ENCODE results near the gene MRTFA. TPM values are rescaled to one million over a fixed set of nuclear protein-coding genes. Genes with fewer than 3 reads are reported as not detected.

MRTFA gene
- polyA plus RNA-seq, 2 of the 4 experiments (the other 2 are of a cell fraction): 6.8 to 48.3 TPM

DNA sequence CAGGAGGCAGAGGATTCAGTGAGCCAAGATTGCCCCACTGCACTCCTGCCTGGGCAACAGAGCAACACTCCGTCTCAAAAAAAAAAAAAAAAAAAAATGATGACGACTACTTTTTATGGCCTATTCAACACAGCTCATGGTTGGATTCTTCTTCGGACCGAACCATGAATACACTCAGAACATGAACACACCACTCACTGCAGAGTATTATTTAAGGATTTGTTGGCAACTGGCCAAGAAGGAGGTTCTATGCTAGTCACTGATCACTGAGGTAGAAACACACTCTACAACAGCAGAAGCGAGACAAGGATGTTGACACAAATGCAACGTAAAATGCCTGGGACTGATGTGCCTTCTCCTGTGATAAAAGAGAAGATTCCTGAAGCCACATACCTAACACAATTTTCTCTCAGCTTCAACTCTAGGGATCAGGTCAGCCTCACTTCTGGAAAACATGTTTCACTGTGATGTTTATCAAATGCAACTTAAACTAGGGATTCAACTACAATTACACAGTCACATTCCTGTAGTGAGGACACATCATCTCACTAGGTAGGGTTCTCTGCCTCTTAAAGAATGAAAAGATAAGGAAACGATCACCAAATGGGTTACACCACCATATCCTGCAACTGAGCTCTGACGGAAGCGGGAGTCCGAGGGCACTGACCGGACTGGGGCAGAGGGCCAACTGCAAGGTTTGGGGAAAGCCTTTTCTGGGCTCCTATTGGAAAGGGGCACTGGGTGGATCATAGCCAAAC, 183.6 kb downstream of the MRTFA start:
- WGBS (ENCODE audit: missing lambda C conversion rate): 93% methylated on average over 11 of the region's 11 CpGs
- 0 out of 6 replicates have a peak, but pooled peaks of 1 of the 2 experiments have one; percentile 18 for ATAC-seq
- Histone ChIP-seq H3K4me1 (peaks cover 63% of the 10 kb centered on the region), H3K4me2 (peak overlapping the region; percentile 55; the same call in 2 of the 3 replicates), H3K4me3 (no peak overlapping the region), H3K27ac (no peak overlapping the region; a peak in 1 of 6 replicates), H3K9me3 (no peaks in the 10 kb centered on the region)
- no peak for FAIRE-seq
- no peak for DNase-seq (ENCODE audit: low read depth in 1 of 2, low spot score in 1 of 2)
- ChIA-PET CTCF (interaction anchor here (0.8 to 2.1 kb wide), 6 partner anchors 16 to 193 kb away, joined by 3 to 8 read pairs (median 5); no protein-coding TSS in a partner anchor), POLR2A (no interaction called here)
- TF ChIP-seq, protein P1, sequence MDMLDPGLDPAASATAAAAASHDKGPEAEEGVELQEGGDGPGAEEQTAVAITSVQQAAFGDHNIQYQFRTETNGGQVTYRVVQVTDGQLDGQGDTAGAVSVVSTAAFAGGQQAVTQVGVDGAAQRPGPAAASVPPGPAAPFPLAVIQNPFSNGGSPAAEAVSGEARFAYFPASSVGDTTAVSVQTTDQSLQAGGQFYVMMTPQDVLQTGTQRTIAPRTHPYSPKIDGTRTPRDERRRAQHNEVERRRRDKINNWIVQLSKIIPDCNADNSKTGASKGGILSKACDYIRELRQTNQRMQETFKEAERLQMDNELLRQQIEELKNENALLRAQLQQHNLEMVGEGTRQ (IDR thresholded peaks at IDR 0.05): no peak
- TF ChIP-seq SMC3 (IDR thresholded peaks at IDR 0.05) (no peak), SREBF2 (IDR thresholded peaks at IDR 0.05) (no peak), CEBPB (IDR thresholded peaks at IDR 0.05) (no peak), FOSB (CRISPR knock-in tag; IDR thresholded peaks at IDR 0.05) (no peak), NR3C1 (IDR thresholded peaks at IDR 0.05) (no peak), E2F6 (IDR thresholded peaks at IDR 0.05; ENCODE audit: borderline replicate concordance, low read depth) (no peak), NPAS2 (CRISPR knock-in tag; IDR thresholded peaks at IDR 0.05; ENCODE audit: borderline replicate concordance) (no peak), JUN (IDR thresholded peaks at IDR 0.05) (no peak), TP53 (CRISPR knock-in tag; IDR thresholded peaks at IDR 0.05) (no peak), ZSCAN20 (CRISPR knock-in tag; IDR thresholded peaks at IDR 0.05) (no peak), HOXB5 (CRISPR knock-in tag; IDR thresholded peaks at IDR 0.05) (no peak), KDM5A (IDR thresholded peaks at IDR 0.05) (no peak), HEYL (CRISPR knock-in tag; IDR thresholded peaks at IDR 0.05) (no peak), HOXA7 (CRISPR knock-in tag; IDR thresholded peaks at IDR 0.05) (no peak), EP300 (IDR thresholded peaks at IDR 0.05) (no peak), NFE2L2 (conservative IDR thresholded peaks at IDR 0.05; ENCODE audit: low read length) (no peak)
- TF ChIP-seq, protein P2, sequence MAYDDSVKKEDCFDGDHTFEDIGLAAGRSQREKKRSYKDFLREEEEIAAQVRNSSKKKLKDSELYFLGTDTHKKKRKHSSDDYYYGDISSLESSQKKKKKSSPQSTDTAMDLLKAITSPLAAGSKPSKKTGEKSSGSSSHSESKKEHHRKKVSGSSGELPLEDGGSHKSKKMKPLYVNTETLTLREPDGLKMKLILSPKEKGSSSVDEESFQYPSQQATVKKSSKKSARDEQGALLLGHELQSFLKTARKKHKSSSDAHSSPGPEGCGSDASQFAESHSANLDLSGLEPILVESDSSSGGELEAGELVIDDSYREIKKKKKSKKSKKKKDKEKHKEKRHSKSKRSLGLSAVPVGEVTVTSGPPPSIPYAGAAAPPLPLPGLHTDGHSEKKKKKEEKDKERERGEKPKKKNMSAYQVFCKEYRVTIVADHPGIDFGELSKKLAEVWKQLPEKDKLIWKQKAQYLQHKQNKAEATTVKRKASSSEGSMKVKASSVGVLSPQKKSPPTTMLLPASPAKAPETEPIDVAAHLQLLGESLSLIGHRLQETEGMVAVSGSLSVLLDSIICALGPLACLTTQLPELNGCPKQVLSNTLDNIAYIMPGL (CRISPR knock-in tag; IDR thresholded peaks at IDR 0.05; ENCODE audit: borderline replicate concordance): no peak

GRCh38 chr22:40451210-40451609, 185.3 kb downstream of the MRTFA start:
- 84% methylated on average over 8 of the region's 8 CpGs for WGBS (ENCODE audit: missing lambda C conversion rate)
- ATAC-seq: no peak
- POLR2A ChIA-PET: no interaction called here
- H3K4me2 ChIP-seq: no peak overlapping the region
- H3K4me1 ChIP-seq: peaks cover 52% of the 10 kb centered on the region
- H3K9me3 ChIP-seq: no peaks in the 10 kb centered on the region
- H3K27ac ChIP-seq: no peak overlapping the region
- CTCF ChIA-PET: interaction anchor here (1.0 to 1.6 kb wide), 2 partner anchors 10 to 14 kb away, joined by 3 to 5 read pairs; no protein-coding TSS in a partner anchor
- H3K4me3 ChIP-seq: no peak overlapping the region
- no peak for DNase-seq (ENCODE audit: low read depth in 1 of 2, low spot score in 1 of 2)
- no peak for FAIRE-seq
- no peak for TF ChIP-seq RARB (CRISPR knock-in tag; IDR thresholded peaks at IDR 0.05)
- TF ChIP-seq PHF8 (IDR thresholded peaks at IDR 0.05; ENCODE audit: borderline replicate concordance, low read depth): no peak
- no peak for TF ChIP-seq ZSCAN20 (CRISPR knock-in tag; IDR thresholded peaks at IDR 0.05)
- no peak for TF ChIP-seq EP300 (IDR thresholded peaks at IDR 0.05)
- TF ChIP-seq, protein P3, sequence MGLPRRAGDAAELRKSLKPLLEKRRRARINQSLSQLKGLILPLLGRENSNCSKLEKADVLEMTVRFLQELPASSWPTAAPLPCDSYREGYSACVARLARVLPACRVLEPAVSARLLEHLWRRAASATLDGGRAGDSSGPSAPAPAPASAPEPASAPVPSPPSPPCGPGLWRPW (IDR thresholded peaks at IDR 0.05): no peak
- no peak for TF ChIP-seq MAFK (IDR thresholded peaks at IDR 0.05; ENCODE audit: partially characterized antibody)
- TF ChIP-seq CHD2 (IDR thresholded peaks at IDR 0.05; ENCODE audit: low read length, partially characterized antibody): no peak
- no peak for TF ChIP-seq CBX2 (IDR thresholded peaks at IDR 0.05; ENCODE audit: borderline replicate concordance, low read depth)
- no peak for TF ChIP-seq ATOH8 (CRISPR knock-in tag; IDR thresholded peaks at IDR 0.05; ENCODE audit: low read depth)
- no peak for TF ChIP-seq MAZ (IDR thresholded peaks at IDR 0.05; ENCODE audit: borderline replicate concordance, low read depth, low read length)
- TF ChIP-seq GATA3 (IDR thresholded peaks at IDR 0.05; ENCODE audit: borderline replicate concordance): no peak
- no peak for TF ChIP-seq ELK1 (IDR thresholded peaks at IDR 0.05; ENCODE audit: low read depth, low read length)
- no peak for TF ChIP-seq EHF (CRISPR knock-in tag; IDR thresholded peaks at IDR 0.05)
- no peak for TF ChIP-seq FOXS1 (CRISPR knock-in tag; IDR thresholded peaks at IDR 0.05)
- TF ChIP-seq NR3C1 (IDR thresholded peaks at IDR 0.05): no peak
- TF ChIP-seq FOSL2 (IDR thresholded peaks at IDR 0.05): no peak
- TF ChIP-seq FOSL2 (CRISPR knock-in tag; IDR thresholded peaks at IDR 0.05): no peak
- TF ChIP-seq, protein P4, sequence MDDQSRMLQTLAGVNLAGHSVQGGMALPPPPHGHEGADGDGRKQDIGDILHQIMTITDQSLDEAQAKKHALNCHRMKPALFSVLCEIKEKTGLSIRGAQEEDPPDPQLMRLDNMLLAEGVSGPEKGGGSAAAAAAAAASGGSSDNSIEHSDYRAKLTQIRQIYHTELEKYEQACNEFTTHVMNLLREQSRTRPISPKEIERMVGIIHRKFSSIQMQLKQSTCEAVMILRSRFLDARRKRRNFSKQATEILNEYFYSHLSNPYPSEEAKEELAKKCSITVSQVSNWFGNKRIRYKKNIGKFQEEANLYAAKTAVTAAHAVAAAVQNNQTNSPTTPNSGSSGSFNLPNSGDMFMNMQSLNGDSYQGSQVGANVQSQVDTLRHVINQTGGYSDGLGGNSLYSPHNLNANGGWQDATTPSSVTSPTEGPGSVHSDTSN (IDR thresholded peaks at IDR 0.05): no peak

Data from A549 (cell line).